ENCODE measurements around the gene ZFAND3. TPM values are rescaled to one million over a fixed set of nuclear protein-coding genes. Genes with fewer than 3 reads are reported as not detected.

The ZFAND3 gene
- total and polyA plus RNA-seq, 8 donors, result 65.9 to 125 (median 118) TPM

DNA sequence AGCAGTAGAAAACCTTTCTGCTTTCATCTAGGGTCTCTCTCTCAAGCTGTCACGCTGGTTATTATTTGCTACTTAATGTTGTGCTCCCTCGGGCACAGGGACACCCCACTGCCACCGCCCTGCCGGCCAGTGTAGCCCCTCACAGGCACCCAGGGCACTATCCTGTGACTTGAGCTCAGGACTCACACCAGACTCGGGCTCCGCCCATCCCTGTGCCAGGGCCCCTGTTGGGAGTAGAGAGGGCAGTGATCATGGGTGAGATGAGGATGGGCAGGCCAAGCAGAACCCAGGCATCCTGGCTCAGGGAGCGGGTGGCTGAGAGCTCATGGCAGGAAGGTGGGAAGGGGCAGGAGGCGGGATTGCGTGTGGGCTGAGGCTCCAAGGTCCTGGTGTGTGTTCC, 371.9 kb downstream of the ZFAND3 start:
- intact Hi-C loops (cut with DNase I), result no loop called here
- Histone ChIP-seq H3K9me3 (no peaks in the 10 kb centered on the region), H3K27me3 (no peaks in the 10 kb centered on the region), H3K27ac (no peak overlapping the region), H3K4me3 (no peak overlapping the region), H3K4me1 (no peaks in the 10 kb centered on the region), H3K36me3 (peaks cover 0 to 15% of the 10 kb centered on the region in 2 donors)
- TF ChIP-seq CTCF (IDR thresholded peaks at IDR 0.05), result no peak
- ATAC-seq, result no peak
- no peak for DNase-seq

DNA sequence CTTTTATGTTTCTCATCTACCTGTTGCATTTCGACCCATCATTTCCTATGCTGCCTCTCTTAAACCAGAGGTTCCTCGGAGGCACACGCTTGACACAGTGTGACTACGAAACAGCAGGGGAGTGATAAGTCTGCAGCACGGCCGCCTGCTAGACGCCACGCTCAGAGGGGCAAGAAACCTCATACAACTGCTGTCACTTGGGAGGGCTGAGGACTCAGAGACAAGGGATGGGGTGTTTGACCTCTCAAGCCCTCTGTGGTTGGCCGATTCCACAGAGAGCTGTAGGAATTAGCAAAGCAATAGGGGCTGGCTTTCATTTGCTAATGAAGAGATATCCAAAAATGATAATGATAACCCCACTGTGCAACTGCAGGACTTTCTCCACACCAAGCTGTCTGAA, 372.5 kb downstream of the ZFAND3 start:
- H3K4me3 ChIP-seq, result no peak overlapping the region
- H3K36me3 ChIP-seq, result peaks cover 0 to 15% of the 10 kb centered on the region in 2 donors
- TF ChIP-seq CTCF (IDR thresholded peaks at IDR 0.05), result no peak
- H3K27ac ChIP-seq, result no peak overlapping the region
- no peaks in the 10 kb centered on the region for H3K4me1 ChIP-seq
- no peaks in the 10 kb centered on the region for H3K9me3 ChIP-seq
- no peaks in the 10 kb centered on the region for H3K27me3 ChIP-seq
- DNase-seq, result no peak
- no peak for ATAC-seq
- intact Hi-C loops (cut with DNase I), result no loop called here

DNA sequence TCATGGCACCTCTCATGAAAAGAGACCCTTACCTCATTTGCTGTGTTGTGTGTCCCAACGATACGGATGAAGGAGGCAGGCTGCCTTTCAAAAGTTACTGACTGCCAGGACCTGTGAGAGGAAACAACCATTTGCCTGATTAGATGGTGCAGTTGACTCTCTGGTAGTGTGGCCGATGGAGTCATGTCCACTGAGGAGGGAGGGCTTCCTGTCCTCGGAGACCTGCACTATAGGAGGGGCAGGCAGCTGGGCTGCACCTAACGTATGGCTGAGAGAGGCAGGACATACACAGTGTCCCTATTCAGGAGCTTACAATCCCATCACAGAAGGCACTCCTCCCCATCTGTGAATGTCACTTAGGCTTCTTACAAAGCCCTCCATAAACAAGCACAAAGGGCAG, 373.0 kb downstream of the ZFAND3 start:
- intact Hi-C loops (cut with DNase I), result no loop called here
- H3K9me3 ChIP-seq, result no peaks in the 10 kb centered on the region
- TF ChIP-seq CTCF (IDR thresholded peaks at IDR 0.05), result no peak
- peaks cover 0 to 15% of the 10 kb centered on the region in 2 donors for H3K36me3 ChIP-seq
- no peaks in the 10 kb centered on the region for H3K4me1 ChIP-seq
- H3K27me3 ChIP-seq, result no peaks in the 10 kb centered on the region
- DNase-seq, result no peak
- H3K27ac ChIP-seq, result no peak overlapping the region
- H3K4me3 ChIP-seq, result no peak overlapping the region
- ATAC-seq, result no peak

GRCh38 chr6:38193051-38193450, 373.5 kb downstream of the ZFAND3 start:
- H3K4me3 ChIP-seq, result no peak overlapping the region
- H3K4me1 ChIP-seq, result no peaks in the 10 kb centered on the region
- DNase-seq (no peak), ATAC-seq (no peak)
- peaks cover 0 to 15% of the 10 kb centered on the region in 2 donors for H3K36me3 ChIP-seq
- intact Hi-C loops (cut with DNase I), result no loop called here
- H3K27ac ChIP-seq, result no peak overlapping the region
- H3K9me3 ChIP-seq, result no peaks in the 10 kb centered on the region
- no peaks in the 10 kb centered on the region for H3K27me3 ChIP-seq
- TF ChIP-seq CTCF (IDR thresholded peaks at IDR 0.05), result no peak

GRCh38 chr6:38193481-38194281, 374.2 kb downstream of the ZFAND3 start:
- no peaks in the 10 kb centered on the region for H3K4me1 ChIP-seq
- H3K36me3 ChIP-seq, result peaks cover 0 to 13% of the 10 kb centered on the region in 2 donors
- ATAC-seq (no peak), DNase-seq (no peak)
- no peak for TF ChIP-seq CTCF (IDR thresholded peaks at IDR 0.05)
- H3K27ac ChIP-seq, result no peak overlapping the region
- no peaks in the 10 kb centered on the region for H3K27me3 ChIP-seq
- H3K9me3 ChIP-seq, result no peaks in the 10 kb centered on the region
- H3K4me3 ChIP-seq, result no peak overlapping the region
- intact Hi-C loops (cut with DNase I), result no loop called here
